Right atrium auricular region (tissue), 2 donors: Measurements from ENCODE around the gene SIRPA. TPM values are rescaled to one million over a fixed set of nuclear protein-coding genes. Genes with fewer than 3 reads are reported as not detected.
"Not testable (repeated sequence)": the region's sequence is repeated elsewhere in the genome, so short reads cannot be mapped to it uniquely, and the experiment has no call there.

Source experiments
- DNase-seq: peaks from one replicate; pipeline ENCODE4 v3.0.0-alpha.2; 2019; ENCODE audit warnings: low spot score
- H3K27ac ChIP-seq, 2 donors: fragments of 200-600 bp; sonication (generic); 1 replicate in 1 of 2; 2 replicates in 1 of 2; pipeline ENCODE4 v1.5.1; 2016 to 2019
- H3K27me3 ChIP-seq, 2 donors: fragments of 200-600 bp; sonication (generic); one replicate each; pipeline versions ENCODE4 v1.5.1 to v1.6.0; 2017 to 2019
- H3K36me3 ChIP-seq: fragments of 200-600 bp; sonication (generic); one replicate; pipeline ENCODE4 v1.5.1; 2016
- H3K4me1 ChIP-seq, 2 donors: fragments of 200-600 bp; sonication (generic); one replicate each; pipeline versions ENCODE4 v1.5.1 to v1.6.0; 2017 to 2019
- H3K4me3 ChIP-seq, 2 donors: fragments of 200-600 bp; sonication (generic); 1 replicate in 1 of 2; 2 replicates in 1 of 2; pipeline ENCODE4 v1.5.1; 2017 to 2019; ENCODE audit warnings: mild to moderate bottlenecking in 1 of 2, moderate library complexity in 1 of 2
- H3K9me3 ChIP-seq, 2 donors: fragments of 200-600 bp; sonication (generic); one replicate each; pipeline ENCODE4 v1.5.1; 2019
- CTCF ChIP-seq, 2 donors: fragments of 200-600 bp; sonication (generic); IDR thresholded peaks; one replicate each; pipeline ENCODE4 v1.5.1; 2019; ENCODE audit warnings: antibody characterized with exemption in 2 of 2
- total RNA-seq, 2 donors: library from RNA; depleted of rRNA; stranded (reverse); fragments of >200 nt; gene quantifications; one replicate each; pipeline ENCODE4 v1.1.0, GENCODE V29; 2016

SIRPA gene
- total RNA-seq, 2 donors from 2014 or later, result 32.4 to 58.5 TPM

- H3K27me3 ChIP-seq, result no peaks in the 10 kb centered on the region
- H3K9me3 ChIP-seq, result no peaks in the 10 kb centered on the region
- TF ChIP-seq CTCF (IDR thresholded peaks at IDR 0.05), result no peak
- no peak overlapping the region for H3K4me3 ChIP-seq
- H3K27ac ChIP-seq, result peak overlapping the region; percentile 61 to 63
- H3K36me3 ChIP-seq, result peaks cover 18% of the 10 kb centered on the region
- peaks cover 0 to 33% of the 10 kb centered on the region in 2 donors for H3K4me1 ChIP-seq
- DNase-seq, result no peak
Measured at GRCh38 chr20:1912053-1912452, 16.8 kb downstream of the SIRPA start.

GRCh38 chr20:1912646-1913045, 17.4 kb downstream of the SIRPA start:
- peak overlapping the region; percentile 61 to 63 for H3K27ac ChIP-seq
- peaks cover 24% of the 10 kb centered on the region for H3K36me3 ChIP-seq
- peaks cover 0 to 28% of the 10 kb centered on the region in 2 donors for H3K4me1 ChIP-seq
- H3K9me3 ChIP-seq, result no peaks in the 10 kb centered on the region
- DNase-seq, result no peak
- TF ChIP-seq CTCF (IDR thresholded peaks at IDR 0.05), result no peak
- no peak overlapping the region for H3K4me3 ChIP-seq
- H3K27me3 ChIP-seq, result no peaks in the 10 kb centered on the region

- not testable (repeated sequence) for H3K27me3 ChIP-seq, H3K27ac ChIP-seq, H3K9me3 ChIP-seq, DNase-seq, H3K4me3 ChIP-seq
- Histone ChIP-seq H3K36me3 (peaks cover 26% of the 10 kb centered on the region), H3K4me1 (peaks cover 0 to 16% of the 10 kb centered on the region in 2 donors)
Measured at GRCh38 chr20:1915233-1915632, 20.0 kb downstream of the SIRPA start.

GRCh38 chr20:1915725-1916124, 20.5 kb downstream of the SIRPA start:
- peaks cover 26% of the 10 kb centered on the region for H3K36me3 ChIP-seq
- H3K27me3 ChIP-seq, result no peaks in the 10 kb centered on the region
- no peak overlapping the region for H3K27ac ChIP-seq
- TF ChIP-seq CTCF (IDR thresholded peaks at IDR 0.05), result no peak
- H3K4me1 ChIP-seq, result peaks cover 0 to 16% of the 10 kb centered on the region in 2 donors
- DNase-seq, result no peak
- no peaks in the 10 kb centered on the region for H3K9me3 ChIP-seq
- H3K4me3 ChIP-seq, result no peak overlapping the region

- no peak for DNase-seq
- Histone ChIP-seq H3K27me3 (no peaks in the 10 kb centered on the region), H3K4me3 (no peak overlapping the region), H3K36me3 (peaks cover 30% of the 10 kb centered on the region), H3K9me3 (no peaks in the 10 kb centered on the region), H3K27ac (no peak overlapping the region), H3K4me1 (peaks cover 0 to 1% of the 10 kb centered on the region in 2 donors)
- TF ChIP-seq CTCF (IDR thresholded peaks at IDR 0.05), result no peak
Measured at GRCh38 chr20:1917786-1918185, 22.6 kb downstream of the SIRPA start.

- DNase-seq, result no peak
- Histone ChIP-seq H3K27ac (peak overlapping the region in 1 of 2 donors; percentile 48), H3K4me3 (no peak overlapping the region), H3K4me1 (no peaks in the 10 kb centered on the region), H3K36me3 (peaks cover 38% of the 10 kb centered on the region), H3K9me3 (no peaks in the 10 kb centered on the region), H3K27me3 (no peaks in the 10 kb centered on the region)
- no peak for TF ChIP-seq CTCF (IDR thresholded peaks at IDR 0.05)
Measured at GRCh38 chr20:1918491-1919165, 23.4 kb downstream of the SIRPA start.
